H9 (cell line): Measurements from ENCODE around the gene SPRYD4. TPM values are rescaled to one million over a fixed set of nuclear protein-coding genes. Genes with fewer than 3 reads are reported as not detected.

Experiments
- DNase-seq: peaks from one replicate; pipeline ENCODE4 v3.0.0-alpha.2; 2017
- H2AFZ ChIP-seq: one replicate; pipeline ENCODE4 v1.6.1; 2013; ENCODE audit warnings: mild to moderate bottlenecking, low read length, control low read depth, moderate library complexity
- H2AK5ac ChIP-seq: 2 replicates; pipeline ENCODE4 v1.6.1; 2013; ENCODE audit warnings: low read length, control low read depth, mixed read lengths; ENCODE audit not compliant: insufficient read length
- H2BK120ac ChIP-seq: one replicate; pipeline ENCODE4 v1.6.1; 2013; ENCODE audit warnings: low read depth, mild to moderate bottlenecking, low read length, control low read depth, inconsistent platforms; ENCODE audit not compliant: poor library complexity, severe bottlenecking
- H2BK12ac ChIP-seq: 2 replicates; pipeline ENCODE4 v1.6.1; 2013; ENCODE audit warnings: low read length, control low read depth, mixed read lengths, low read depth; ENCODE audit not compliant: insufficient read length
- H2BK15ac ChIP-seq: 2 replicates; pipeline ENCODE4 v1.6.1; 2013; ENCODE audit warnings: low read depth, low read length, control low read depth
- H2BK20ac ChIP-seq: one replicate; pipeline ENCODE4 v1.6.1; 2013; ENCODE audit warnings: low read depth, mild to moderate bottlenecking, low read length, control low read depth, inconsistent platforms; ENCODE audit not compliant: poor library complexity, severe bottlenecking
- H2BK5ac ChIP-seq: 2 replicates; pipeline ENCODE4 v1.6.1; 2013; ENCODE audit warnings: low read length, control low read depth, mixed read lengths; ENCODE audit not compliant: insufficient read length
- H3K14ac ChIP-seq: 2 replicates; pipeline ENCODE4 v1.6.1; 2013; ENCODE audit warnings: low read length, control low read depth; ENCODE audit not compliant: insufficient read depth
- H3K18ac ChIP-seq: 2 replicates; pipeline ENCODE4 v1.6.1; 2013; ENCODE audit warnings: low read depth, mild to moderate bottlenecking, mixed read lengths, low read length, control low read depth; ENCODE audit not compliant: insufficient read length
- H3K23ac ChIP-seq: 2 replicates; pipeline ENCODE4 v1.6.1; 2013; ENCODE audit warnings: low read length, control low read depth, mixed read lengths, low read depth; ENCODE audit not compliant: insufficient read length
- H3K23me2 ChIP-seq: 2 replicates; pipeline ENCODE4 v1.6.1; 2013; ENCODE audit warnings: low read depth, mild to moderate bottlenecking, mixed read lengths, low read length, control low read depth; ENCODE audit not compliant: insufficient read length, poor library complexity, severe bottlenecking
- H3K27ac ChIP-seq: 2 replicates; pipeline ENCODE4 v1.5.1; 2013; ENCODE audit warnings: low read length, control low read depth, mixed read lengths, low read depth; ENCODE audit not compliant: insufficient read length
- H3K27me3 ChIP-seq: 2 replicates; pipeline ENCODE4 v1.6.1; 2013; ENCODE audit warnings: low read length, control low read depth, inconsistent platforms; ENCODE audit not compliant: insufficient read depth
- H3K4ac ChIP-seq: 2 replicates; pipeline ENCODE4 v1.6.1; 2013; ENCODE audit warnings: low read depth, mild to moderate bottlenecking, control low read depth, inconsistent platforms, low read length, moderate library complexity
- H3K4me1 ChIP-seq: 2 replicates; pipeline ENCODE4 v1.6.1; 2013; ENCODE audit warnings: low read length, control low read depth, inconsistent platforms; ENCODE audit not compliant: insufficient read depth
- H3K4me2 ChIP-seq: 2 replicates; pipeline ENCODE4 v1.6.1; 2013; ENCODE audit warnings: low read length, control low read depth, mixed read lengths; ENCODE audit not compliant: insufficient read length, insufficient read depth
- H3K56ac ChIP-seq: 2 replicates; pipeline ENCODE4 v1.6.1; 2013; ENCODE audit warnings: low read depth, mild to moderate bottlenecking, mixed read lengths, low read length, control low read depth; ENCODE audit not compliant: insufficient read length
- H3K79me1 ChIP-seq: 2 replicates; pipeline ENCODE4 v1.6.1; 2013; ENCODE audit warnings: low read depth, mild to moderate bottlenecking, moderate library complexity, low read length, control low read depth, inconsistent platforms; ENCODE audit not compliant: insufficient read depth, poor library complexity, severe bottlenecking
- H3K79me2 ChIP-seq: 2 replicates; pipeline ENCODE4 v1.6.1; 2013; ENCODE audit warnings: low read length, control low read depth, inconsistent platforms; ENCODE audit not compliant: insufficient read depth
- H3K9ac ChIP-seq: 2 replicates; pipeline ENCODE4 v1.6.1; 2013; ENCODE audit warnings: low read length, control low read depth, mixed read lengths; ENCODE audit not compliant: insufficient read length; ENCODE audit errors: extremely low read depth
- H3K9me3 ChIP-seq: one replicate; pipeline ENCODE4 v1.6.1; 2013; ENCODE audit warnings: low read depth, low read length, inconsistent platforms; ENCODE audit not compliant: control insufficient read depth
- H3T11ph ChIP-seq: one replicate; pipeline ENCODE4 v1.6.1; 2013; ENCODE audit warnings: mild to moderate bottlenecking, low read length, control low read depth, inconsistent platforms
- H4K20me1 ChIP-seq: one replicate; pipeline ENCODE4 v1.6.1; 2013; ENCODE audit not compliant: control insufficient read depth, insufficient read length, insufficient read depth
- H4K5ac ChIP-seq: 2 replicates; pipeline ENCODE4 v1.6.1; 2013; ENCODE audit warnings: low read depth, mild to moderate bottlenecking, mixed read lengths, low read length, control low read depth; ENCODE audit not compliant: insufficient read length
- H4K8ac ChIP-seq: replicated peaks from 2 replicates; pipeline ENCODE4 v1.6.1; 2013; ENCODE audit warnings: low read length, control low read depth, mixed read lengths, low read depth; ENCODE audit not compliant: insufficient read length
- H4K91ac ChIP-seq: 2 replicates; pipeline ENCODE4 v1.6.1; 2013; ENCODE audit warnings: low read depth, mild to moderate bottlenecking, moderate library complexity, mixed read lengths, low read length, control low read depth; ENCODE audit not compliant: insufficient read length
- H3K27ac Mint-ChIP-seq, 3 experiments: 2 replicates in 2 of 3; 3 replicates in 1 of 3; pipeline ENCODE4 v1.8.0; 2020 to 2021; ENCODE audit warnings: mixed read lengths in 3 of 3, mild to moderate bottlenecking in 1 of 3, moderate library complexity in 1 of 3
- H3K27me3 Mint-ChIP-seq: 2 replicates; pipeline ENCODE4 v1.8.0; 2021; ENCODE audit warnings: low read depth, mild to moderate bottlenecking, moderate library complexity, mixed read lengths
- H3K36me3 Mint-ChIP-seq, 3 experiments: 2 replicates in 2 of 3; 3 replicates in 1 of 3; pipeline ENCODE4 v1.8.0; 2020 to 2021; ENCODE audit warnings: low read depth in 3 of 3, mixed read lengths in 3 of 3; ENCODE audit not compliant: insufficient read depth in 1 of 3
- H3K4me1 Mint-ChIP-seq, 2 experiments: 2 replicates each; pipeline ENCODE4 v1.8.0; 2020; ENCODE audit warnings: mixed read lengths in 2 of 2
- H3K4me3 Mint-ChIP-seq, 2 experiments: 2 replicates in 1 of 2; 3 replicates in 1 of 2; pipeline ENCODE4 v1.8.0; 2020 to 2021; ENCODE audit warnings: mild to moderate bottlenecking in 2 of 2, mixed read lengths in 2 of 2, moderate library complexity in 1 of 2
- H3K9me3 Mint-ChIP-seq, 2 experiments: 2 replicates in 1 of 2; 3 replicates in 1 of 2; pipeline ENCODE4 v1.8.0; 2020; ENCODE audit warnings: mild to moderate bottlenecking in 2 of 2, mixed read lengths in 2 of 2, moderate library complexity in 1 of 2
- WGBS: extraction: QIAGEN DNeasy Blood & Tissue Kit; methylation state at CpG from one replicate; pipeline ENCODE4 v1.1.7; 2013; ENCODE audit warnings: missing lambda C conversion rate, low lambda C conversion rate, mixed read lengths; ENCODE audit not compliant: insufficient read length; ENCODE audit errors: extremely low coverage; 5-methylcytosine and 5-hydroxymethylcytosine counted together
- total RNA-seq: library from RNA; stranded (reverse); gene quantifications from 2 replicates; pipeline ENCODE4 v1.2.1, GENCODE V29; 2021
- TF ChIP-seq, protein P1 (sequence below): fragments of 200-600 bp; sonication (generic); conservative IDR thresholded peaks from 3 replicates; pipeline ENCODE4 v1.8.0; 2021; ENCODE audit warnings: antibody characterized with exemption, mild to moderate bottlenecking

SPRYD4 gene
- total RNA-seq, 1 experiment from 2014 or later = 4.9 TPM

DNA sequence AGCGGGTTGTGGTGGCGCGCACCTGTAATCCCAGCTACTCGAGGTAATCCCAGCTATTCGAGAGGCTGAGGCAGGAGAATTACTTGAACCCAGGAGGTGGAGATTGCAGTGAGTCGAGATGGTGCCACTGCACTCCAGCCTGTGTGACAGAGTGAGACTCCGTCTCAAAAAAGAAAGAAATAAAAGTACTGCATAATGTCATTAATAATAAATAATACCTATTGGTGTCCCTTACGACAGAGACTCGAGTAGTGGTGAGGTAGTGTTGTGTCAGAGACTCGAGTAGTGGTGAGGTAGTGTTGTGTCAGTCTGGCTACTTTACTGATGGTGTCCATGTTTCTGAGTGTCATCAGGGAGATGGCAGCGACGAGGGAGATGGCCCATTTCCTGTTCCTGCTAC lies 18.3 kb downstream of the SPRYD4 start:
- no peak overlapping the region for H2AFZ ChIP-seq

More for the DNA sequence above, 18.3 kb downstream of the SPRYD4 start:
- Histone ChIP-seq H3K4me2 (peak overlapping the region; percentile 85), H3K14ac (no peak overlapping the region), H3K23ac (no peak overlapping the region), H3T11ph (no peak overlapping the region), H2BK20ac (no peak overlapping the region), H3K4me1 (no peaks in the 10 kb centered on the region), H3K9ac (no peak overlapping the region), H3K27ac (no peak overlapping the region), H4K20me1 (no peaks in the 10 kb centered on the region), H3K56ac (no peak overlapping the region), H2BK15ac (no peak overlapping the region), H3K4ac (no peak overlapping the region), H2BK12ac (no peak overlapping the region), H3K18ac (no peak overlapping the region), H4K8ac (no peak overlapping the region), H4K5ac (no peak overlapping the region), H3K79me2 (no peaks in the 10 kb centered on the region), H3K23me2 (peaks cover 11% of the 10 kb centered on the region), H4K91ac (no peak overlapping the region), H2BK5ac (no peak overlapping the region), H3K9me3 (no peaks in the 10 kb centered on the region), H2BK120ac (no peak overlapping the region), H2AK5ac (no peak overlapping the region), H3K27me3 (peaks cover 22% of the 10 kb centered on the region; the same call in 1 of the 2 replicates), H3K79me1 (no peaks in the 10 kb centered on the region)
- DNase-seq = no peak
- peaks cover 52% of the 10 kb centered on the region for H3K27me3 Mint-ChIP-seq
- H3K27ac Mint-ChIP-seq = no peak overlapping the region
- H3K36me3 Mint-ChIP-seq = peaks cover 0 to 6% (median 0%) of the 10 kb centered on the region in 3 experiments; a peak in 2 of 7 replicates
- H3K9me3 Mint-ChIP-seq = peaks cover 13% of the 10 kb centered on the region in 2 experiments; a peak in 4 of 5 replicates
- TF ChIP-seq, protein P1, sequence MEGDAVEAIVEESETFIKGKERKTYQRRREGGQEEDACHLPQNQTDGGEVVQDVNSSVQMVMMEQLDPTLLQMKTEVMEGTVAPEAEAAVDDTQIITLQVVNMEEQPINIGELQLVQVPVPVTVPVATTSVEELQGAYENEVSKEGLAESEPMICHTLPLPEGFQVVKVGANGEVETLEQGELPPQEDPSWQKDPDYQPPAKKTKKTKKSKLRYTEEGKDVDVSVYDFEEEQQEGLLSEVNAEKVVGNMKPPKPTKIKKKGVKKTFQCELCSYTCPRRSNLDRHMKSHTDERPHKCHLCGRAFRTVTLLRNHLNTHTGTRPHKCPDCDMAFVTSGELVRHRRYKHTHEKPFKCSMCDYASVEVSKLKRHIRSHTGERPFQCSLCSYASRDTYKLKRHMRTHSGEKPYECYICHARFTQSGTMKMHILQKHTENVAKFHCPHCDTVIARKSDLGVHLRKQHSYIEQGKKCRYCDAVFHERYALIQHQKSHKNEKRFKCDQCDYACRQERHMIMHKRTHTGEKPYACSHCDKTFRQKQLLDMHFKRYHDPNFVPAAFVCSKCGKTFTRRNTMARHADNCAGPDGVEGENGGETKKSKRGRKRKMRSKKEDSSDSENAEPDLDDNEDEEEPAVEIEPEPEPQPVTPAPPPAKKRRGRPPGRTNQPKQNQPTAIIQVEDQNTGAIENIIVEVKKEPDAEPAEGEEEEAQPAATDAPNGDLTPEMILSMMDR = no peak
- H3K4me1 Mint-ChIP-seq = peaks cover 11 to 13% of the 10 kb centered on the region in 2 experiments
- H3K4me3 Mint-ChIP-seq = peak overlapping the region; percentile 75 to 95
- no CpG with 5 or more reads among the region's 12 CpGs for WGBS
